ENCODE measurements around the gene MCTS1. TPM values are rescaled to one million over a fixed set of nuclear protein-coding genes. Genes with fewer than 3 reads are reported as not detected.
"Not testable (repeated sequence)": the region's sequence is repeated elsewhere in the genome, so short reads cannot be mapped to it uniquely, and the experiment has no call there.

The MCTS1 gene
- total and polyA plus RNA-seq, 4 donors = 22.6 to 43.2 (median 38.8) TPM

GRCh38 chrX:120568035-120568434, 35.9 kb upstream of the MCTS1 start:
- ATAC-seq (ENCODE audit: insufficient read depth, low FRiP score) (no peak), DNase-seq (no peak)
- Histone ChIP-seq H3K27me3 (ENCODE audit: control insufficient read depth in 3 of 3, insufficient read depth in 3 of 3, low read length in 2 of 3) (no peaks in the 10 kb centered on the region), H3K9me3 (ENCODE audit: control insufficient read depth in 4 of 4, insufficient read depth in 3 of 4, low read length in 3 of 4) (no peaks in the 10 kb centered on the region), H3K9ac (ENCODE audit: insufficient read depth in 1 of 2, low read length in 2 of 2) (no peak overlapping the region), H3K4me3 (no peak overlapping the region), H3K36me3 (ENCODE audit: control insufficient read depth in 4 of 4, insufficient read depth in 4 of 4, low read length in 4 of 4) (no peaks in the 10 kb centered on the region), H3K27ac (ENCODE audit: low read depth in 1 of 2, low read length in 1 of 2) (no peak overlapping the region), H3K4me1 (ENCODE audit: control insufficient read depth in 5 of 5, insufficient read depth in 5 of 5, low read length in 5 of 5) (no peaks in the 10 kb centered on the region)
- TF ChIP-seq, protein P1, sequence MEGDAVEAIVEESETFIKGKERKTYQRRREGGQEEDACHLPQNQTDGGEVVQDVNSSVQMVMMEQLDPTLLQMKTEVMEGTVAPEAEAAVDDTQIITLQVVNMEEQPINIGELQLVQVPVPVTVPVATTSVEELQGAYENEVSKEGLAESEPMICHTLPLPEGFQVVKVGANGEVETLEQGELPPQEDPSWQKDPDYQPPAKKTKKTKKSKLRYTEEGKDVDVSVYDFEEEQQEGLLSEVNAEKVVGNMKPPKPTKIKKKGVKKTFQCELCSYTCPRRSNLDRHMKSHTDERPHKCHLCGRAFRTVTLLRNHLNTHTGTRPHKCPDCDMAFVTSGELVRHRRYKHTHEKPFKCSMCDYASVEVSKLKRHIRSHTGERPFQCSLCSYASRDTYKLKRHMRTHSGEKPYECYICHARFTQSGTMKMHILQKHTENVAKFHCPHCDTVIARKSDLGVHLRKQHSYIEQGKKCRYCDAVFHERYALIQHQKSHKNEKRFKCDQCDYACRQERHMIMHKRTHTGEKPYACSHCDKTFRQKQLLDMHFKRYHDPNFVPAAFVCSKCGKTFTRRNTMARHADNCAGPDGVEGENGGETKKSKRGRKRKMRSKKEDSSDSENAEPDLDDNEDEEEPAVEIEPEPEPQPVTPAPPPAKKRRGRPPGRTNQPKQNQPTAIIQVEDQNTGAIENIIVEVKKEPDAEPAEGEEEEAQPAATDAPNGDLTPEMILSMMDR (IDR thresholded peaks at IDR 0.05; ENCODE audit: control extremely low read depth, extremely low read depth) = no peak

DNA sequence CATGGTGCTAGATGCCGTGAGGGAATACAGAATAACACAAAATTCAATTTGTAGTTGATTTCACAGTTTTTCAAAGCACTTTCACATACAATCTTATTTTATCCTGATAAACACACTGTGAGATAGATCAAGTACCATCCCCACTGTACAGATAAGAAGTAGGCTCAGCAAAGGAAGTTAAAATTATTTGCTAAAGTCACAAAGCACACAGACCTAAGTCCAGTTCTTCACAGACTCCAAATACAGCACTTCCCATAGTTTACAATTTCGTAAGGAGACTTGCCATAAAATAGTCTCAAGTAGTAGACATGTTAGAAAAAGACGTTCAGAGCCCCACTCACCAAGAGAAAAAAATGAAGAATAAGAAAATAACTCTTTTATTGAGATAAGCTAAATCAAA, 35.3 kb upstream of the MCTS1 start:
- Histone ChIP-seq H3K4me3 (no peak overlapping the region), H3K9ac (ENCODE audit: insufficient read depth in 1 of 2, low read length in 2 of 2) (no peak overlapping the region), H3K27ac (ENCODE audit: low read depth in 1 of 2, low read length in 1 of 2) (no peak overlapping the region), H3K9me3 (ENCODE audit: control insufficient read depth in 4 of 4, insufficient read depth in 3 of 4, low read length in 3 of 4) (no peaks in the 10 kb centered on the region), H3K27me3 (ENCODE audit: control insufficient read depth in 3 of 3, insufficient read depth in 3 of 3, low read length in 2 of 3) (no peaks in the 10 kb centered on the region), H3K4me1 (ENCODE audit: control insufficient read depth in 5 of 5, insufficient read depth in 5 of 5, low read length in 5 of 5) (no peaks in the 10 kb centered on the region), H3K36me3 (ENCODE audit: control insufficient read depth in 4 of 4, insufficient read depth in 4 of 4, low read length in 4 of 4) (no peaks in the 10 kb centered on the region)
- no peak for DNase-seq
- TF ChIP-seq, protein P1 (IDR thresholded peaks at IDR 0.05; ENCODE audit: control extremely low read depth, extremely low read depth) = no peak
- ATAC-seq (ENCODE audit: insufficient read depth, low FRiP score) = no peak
- 55 to 87% methylated on average over 3 of the region's 3 CpGs for WGBS, 2 donors

GRCh38 chrX:120570011-120570600, 33.8 kb upstream of the MCTS1 start:
- 79 to 94% methylated on average over 3 of the region's 3 CpGs for WGBS, 2 donors

DNA sequence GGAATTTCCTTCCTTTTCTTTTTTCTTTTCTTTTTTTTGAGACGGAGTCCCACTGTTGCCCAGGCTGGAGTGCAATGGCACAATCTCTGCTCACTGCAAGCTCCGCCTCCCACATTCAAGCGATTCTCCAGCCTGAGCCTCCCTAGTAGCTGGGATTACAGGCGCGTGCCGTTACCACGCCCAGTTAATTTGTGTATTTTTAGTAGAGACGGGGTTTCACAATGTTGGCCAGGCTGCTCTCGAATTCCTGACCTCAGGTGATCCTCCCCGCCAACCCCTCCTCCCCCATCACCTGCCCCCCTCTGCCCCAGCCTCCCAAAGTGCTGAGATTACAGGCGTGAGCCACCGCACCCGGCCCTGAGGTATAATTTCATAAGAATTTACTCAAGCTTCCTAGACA, 30.1 kb upstream of the MCTS1 start:
- not testable (repeated sequence) for DNase-seq; ATAC-seq (ENCODE audit: insufficient read depth, low FRiP score)
- 79 to 96% methylated on average over 8 to 13 of the region's 13 CpGs for WGBS, 2 donors

More at GRCh38 chrX:120570011-120570600, 33.8 kb upstream of the MCTS1 start:
- TF ChIP-seq, protein P1 (IDR thresholded peaks at IDR 0.05; ENCODE audit: control extremely low read depth, extremely low read depth) = no peak
- no peak for ATAC-seq (ENCODE audit: insufficient read depth, low FRiP score)
- Histone ChIP-seq H3K4me1 (ENCODE audit: control insufficient read depth in 5 of 5, insufficient read depth in 5 of 5, low read length in 5 of 5) (no peaks in the 10 kb centered on the region), H3K27ac (ENCODE audit: low read depth in 1 of 2, low read length in 1 of 2) (no peak overlapping the region), H3K9me3 (ENCODE audit: control insufficient read depth in 4 of 4, insufficient read depth in 3 of 4, low read length in 3 of 4) (no peaks in the 10 kb centered on the region), H3K9ac (ENCODE audit: insufficient read depth in 1 of 2, low read length in 2 of 2) (no peak overlapping the region), H3K36me3 (ENCODE audit: control insufficient read depth in 4 of 4, insufficient read depth in 4 of 4, low read length in 4 of 4) (no peaks in the 10 kb centered on the region), H3K4me3 (no peak overlapping the region), H3K27me3 (ENCODE audit: control insufficient read depth in 3 of 3, insufficient read depth in 3 of 3, low read length in 2 of 3) (no peaks in the 10 kb centered on the region)
- DNase-seq = no peak

More for the DNA sequence above, 30.1 kb upstream of the MCTS1 start:
- not testable (repeated sequence) for H3K27me3 ChIP-seq (ENCODE audit: control insufficient read depth in 3 of 3, insufficient read depth in 3 of 3, low read length in 2 of 3); H3K36me3 ChIP-seq (ENCODE audit: control insufficient read depth in 4 of 4, insufficient read depth in 4 of 4, low read length in 4 of 4); H3K4me3 ChIP-seq; H3K9me3 ChIP-seq (ENCODE audit: control insufficient read depth in 4 of 4, insufficient read depth in 3 of 4, low read length in 3 of 4); H3K4me1 ChIP-seq (ENCODE audit: control insufficient read depth in 5 of 5, insufficient read depth in 5 of 5, low read length in 5 of 5); H3K27ac ChIP-seq (ENCODE audit: low read depth in 1 of 2, low read length in 1 of 2); H3K9ac ChIP-seq (ENCODE audit: insufficient read depth in 1 of 2, low read length in 2 of 2)
